Measurements from ENCODE around the gene MLN. TPM values are rescaled to one million over a fixed set of nuclear protein-coding genes. Genes with fewer than 3 reads are reported as not detected.

Gene MLN
- total and polyA plus RNA-seq, 2 experiments from 2014 or later: 0.86 to 2.3 TPM

- Histone ChIP-seq H3K27ac (no peak overlapping the region), H3K4me3 (no peak overlapping the region), H3K27me3 (peaks cover 4% of the 10 kb centered on the region), H4K20me1 (ENCODE audit: insufficient read depth, poor library complexity, severe bottlenecking) (no peaks in the 10 kb centered on the region), H2AFZ (no peak overlapping the region), H3K79me2 (no peaks in the 10 kb centered on the region), H3K4me2 (no peak overlapping the region), H3K9me3 (ENCODE audit: low read depth) (no peaks in the 10 kb centered on the region), H3K36me3 (replicated peaks; ENCODE audit: insufficient read depth, low read depth) (no peaks in the 10 kb centered on the region), H3K4me1 (ENCODE audit: insufficient read depth) (peaks cover 11% of the 10 kb centered on the region), H3K9me2 (replicated peaks; ENCODE audit: insufficient read depth) (no peaks in the 10 kb centered on the region)
- 88% methylated on average over 10 of the region's 10 CpGs for WGBS (ENCODE audit: low lambda C conversion rate, missing lambda C conversion rate)
- TF ChIP-seq EZH2 (IDR thresholded peaks at IDR 0.05; ENCODE audit: borderline replicate concordance) (no peak), CTCF (IDR thresholded peaks at IDR 0.05; ENCODE audit: poor library complexity) (no peak), EZH2phosphoT487 (IDR thresholded peaks at IDR 0.05; ENCODE audit: low read depth, severe bottlenecking, unreplicated experiment) (no peak)
- no peak for DNase-seq (ENCODE audit: low spot score)
Observed at GRCh38 chr6:33850869-33851541, 47.2 kb upstream of the MLN start.

- H4K20me1 ChIP-seq (ENCODE audit: insufficient read depth, poor library complexity, severe bottlenecking): no peaks in the 10 kb centered on the region
- peaks cover 5% of the 10 kb centered on the region for H3K4me1 ChIP-seq (ENCODE audit: insufficient read depth)
- H3K36me3 ChIP-seq (replicated peaks; ENCODE audit: insufficient read depth, low read depth): no peaks in the 10 kb centered on the region
- peaks cover 4% of the 10 kb centered on the region for H3K27me3 ChIP-seq
- H3K79me2 ChIP-seq: no peaks in the 10 kb centered on the region
- no peak for TF ChIP-seq EZH2 (IDR thresholded peaks at IDR 0.05; ENCODE audit: borderline replicate concordance)
- no peak for DNase-seq (ENCODE audit: low spot score)
- no peak overlapping the region for H3K4me3 ChIP-seq
- H3K27ac ChIP-seq: no peak overlapping the region
- no peak overlapping the region for H3K4me2 ChIP-seq
- H2AFZ ChIP-seq: no peak overlapping the region
- no peaks in the 10 kb centered on the region for H3K9me2 ChIP-seq (replicated peaks; ENCODE audit: insufficient read depth)
- WGBS (ENCODE audit: low lambda C conversion rate, missing lambda C conversion rate): 81% methylated on average over 3 of the region's 3 CpGs
- H3K9me3 ChIP-seq (ENCODE audit: low read depth): no peaks in the 10 kb centered on the region
Observed at GRCh38 chr6:33850296-33850695, 46.5 kb upstream of the MLN start.

- H4K20me1 ChIP-seq (ENCODE audit: insufficient read depth, poor library complexity, severe bottlenecking): no peaks in the 10 kb centered on the region
- WGBS (ENCODE audit: low lambda C conversion rate, missing lambda C conversion rate): 98% methylated on average over 8 of the region's 9 CpGs
Observed at GRCh38 chr6:33849500-33850075, 45.8 kb upstream of the MLN start.

More at GRCh38 chr6:33849500-33850075, 45.8 kb upstream of the MLN start:
- H3K9me3 ChIP-seq (ENCODE audit: low read depth): no peaks in the 10 kb centered on the region
- no peak overlapping the region for H3K27ac ChIP-seq
- H3K4me3 ChIP-seq: no peak overlapping the region
- peaks cover 4% of the 10 kb centered on the region for H3K27me3 ChIP-seq
- H3K4me1 ChIP-seq (ENCODE audit: insufficient read depth): no peaks in the 10 kb centered on the region
- H3K79me2 ChIP-seq: no peaks in the 10 kb centered on the region
- no peaks in the 10 kb centered on the region for H3K9me2 ChIP-seq (replicated peaks; ENCODE audit: insufficient read depth)
- H2AFZ ChIP-seq: no peak overlapping the region
- DNase-seq (ENCODE audit: low spot score): no peak
- H3K4me2 ChIP-seq: no peak overlapping the region
- H3K36me3 ChIP-seq (replicated peaks; ENCODE audit: insufficient read depth, low read depth): no peaks in the 10 kb centered on the region
- TF ChIP-seq EZH2 (IDR thresholded peaks at IDR 0.05; ENCODE audit: borderline replicate concordance): no peak
- TF ChIP-seq EZH2phosphoT487 (IDR thresholded peaks at IDR 0.05; ENCODE audit: low read depth, severe bottlenecking, unreplicated experiment): no peak
- no peak for TF ChIP-seq CTCF (IDR thresholded peaks at IDR 0.05; ENCODE audit: poor library complexity)
